HG02938 (cell line): ENCODE results near the gene CBR1.
A peak's percentile ranks its signal among the peaks of the same experiment; 100 is the strongest.

Source experiments
- ATAC-seq: cut with Tn5 transposase; IDR thresholded peaks from one replicate; pipeline ENCODE4 v1.9.1; 2021; ENCODE audit warnings: mild to moderate bottlenecking, moderate library complexity; ENCODE audit not compliant: unreplicated experiment

CBR1 gene

GRCh38 chr21:36069713-36070583, at the start of gene CBR1:
Gene CBR1, plus strand, starts transcription at chr21:36070024. Its CDS starts 92 bp downstream, at chr21:36070116.
- ATAC-seq: peak; percentile 92

- no peak for ATAC-seq
Observed at GRCh38 chr21:36021251-36021837, 48.5 kb upstream of the CBR1 start.

- no peak for ATAC-seq
Observed at GRCh38 chr21:36022427-36023091, 47.3 kb upstream of the CBR1 start.

- ATAC-seq: no peak
Observed at GRCh38 chr21:36023092-36023480, 46.7 kb upstream of the CBR1 start.

- no peak for ATAC-seq
Observed at GRCh38 chr21:36024782-36025181, 45.0 kb upstream of the CBR1 start.

- no peak for ATAC-seq
Observed at GRCh38 chr21:36027347-36027746, 42.5 kb upstream of the CBR1 start.

GRCh38 chr21:36028127-36029069, 41.4 kb upstream of the CBR1 start:
- ATAC-seq: peak; percentile 65

GRCh38 chr21:36029309-36029708, 40.5 kb upstream of the CBR1 start:
- ATAC-seq: no peak

GRCh38 chr21:36030581-36031189, 39.1 kb upstream of the CBR1 start:
- no peak for ATAC-seq

- ATAC-seq: no peak
Observed at GRCh38 chr21:36032647-36033406, 37.0 kb upstream of the CBR1 start.

GRCh38 chr21:36034211-36034913, 35.5 kb upstream of the CBR1 start:
- no peak for ATAC-seq

GRCh38 chr21:36035381-36035791, 34.4 kb upstream of the CBR1 start:
- no peak for ATAC-seq

- ATAC-seq: no peak
Observed at GRCh38 chr21:36038701-36039497, 30.9 kb upstream of the CBR1 start.

GRCh38 chr21:36039861-36040260, 30.0 kb upstream of the CBR1 start:
- ATAC-seq: no peak

GRCh38 chr21:36040389-36040788, 29.4 kb upstream of the CBR1 start:
- ATAC-seq: no peak

- ATAC-seq: no peak
Observed at GRCh38 chr21:36041910-36042309, 27.9 kb upstream of the CBR1 start.

- ATAC-seq: no peak
Observed at GRCh38 chr21:36044056-36044455, 25.8 kb upstream of the CBR1 start.

- ATAC-seq: no peak
Observed at GRCh38 chr21:36045993-36046392, 23.8 kb upstream of the CBR1 start.
